NCI-H1694 (cell line): ENCODE data around the gene MEF2C.

Experiments
- DNase-seq: peaks from one replicate; lab custom pipeline; 2025; lab: John Stamatoyannopoulos, UW

The MEF2C gene

GRCh38 chr5:88888291-88888690 lies 5.3 kb upstream of the MEF2C start:
- DNase-seq: no peak

GRCh38 chr5:88887342-88887741 lies 4.4 kb upstream of the MEF2C start:
- DNase-seq: no peak

GRCh38 chr5:88886746-88887341 lies 3.9 kb upstream of the MEF2C start:
- no peak for DNase-seq

DNA sequence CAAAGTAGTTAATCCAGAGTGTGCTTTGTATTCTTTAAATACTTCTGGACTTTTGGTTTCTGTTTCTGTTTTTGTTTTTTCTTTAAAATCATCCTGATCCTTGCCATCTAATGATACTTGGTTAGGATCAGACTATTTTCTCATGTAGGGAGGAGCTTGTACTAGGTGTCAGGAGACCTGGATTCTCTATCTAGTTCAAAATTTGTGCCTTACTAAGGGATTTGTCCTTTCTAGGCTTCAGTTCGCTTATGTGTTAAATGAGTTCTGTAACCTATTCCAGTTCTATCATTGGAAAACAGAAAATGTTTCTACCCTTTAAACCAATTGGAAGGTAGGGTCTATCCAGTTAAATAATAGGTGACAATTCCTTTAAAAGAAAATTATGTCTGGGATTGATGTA lies 3.3 kb upstream of the MEF2C start:
- DNase-seq: no peak

DNA sequence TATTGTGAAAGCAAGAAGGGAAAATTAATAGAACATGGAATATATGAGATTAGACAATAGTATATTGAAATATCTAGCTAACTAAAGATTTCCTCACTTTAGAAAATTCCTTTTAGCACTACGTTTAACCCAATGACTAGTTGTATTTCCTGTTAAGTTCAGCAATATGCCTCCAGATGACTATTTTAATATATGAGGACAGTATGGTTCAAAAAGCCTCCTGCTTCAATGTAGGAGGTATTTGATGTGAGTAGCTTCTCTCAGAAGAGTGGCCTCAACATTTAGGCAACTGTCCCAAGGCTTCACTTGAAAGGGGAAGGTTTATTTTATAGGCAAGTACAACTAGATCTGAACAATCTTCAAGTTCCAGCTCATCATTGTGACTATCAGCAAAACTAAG lies 2.0 kb upstream of the MEF2C start:
- DNase-seq: no peak

DNA sequence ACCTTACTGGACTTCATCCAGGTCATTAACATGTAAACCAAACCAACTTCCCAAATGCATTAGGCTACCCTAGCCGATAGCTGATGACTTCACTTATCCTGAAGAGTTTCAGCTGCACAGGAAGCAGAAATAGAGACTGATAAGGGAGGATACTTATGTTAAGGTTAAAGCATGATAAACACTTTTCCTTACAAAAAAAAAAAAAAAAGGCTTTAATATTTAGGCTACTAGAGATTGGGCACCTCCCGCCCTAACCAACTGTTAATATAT lies 1.6 kb upstream of the MEF2C start:
- DNase-seq: no peak

DNA sequence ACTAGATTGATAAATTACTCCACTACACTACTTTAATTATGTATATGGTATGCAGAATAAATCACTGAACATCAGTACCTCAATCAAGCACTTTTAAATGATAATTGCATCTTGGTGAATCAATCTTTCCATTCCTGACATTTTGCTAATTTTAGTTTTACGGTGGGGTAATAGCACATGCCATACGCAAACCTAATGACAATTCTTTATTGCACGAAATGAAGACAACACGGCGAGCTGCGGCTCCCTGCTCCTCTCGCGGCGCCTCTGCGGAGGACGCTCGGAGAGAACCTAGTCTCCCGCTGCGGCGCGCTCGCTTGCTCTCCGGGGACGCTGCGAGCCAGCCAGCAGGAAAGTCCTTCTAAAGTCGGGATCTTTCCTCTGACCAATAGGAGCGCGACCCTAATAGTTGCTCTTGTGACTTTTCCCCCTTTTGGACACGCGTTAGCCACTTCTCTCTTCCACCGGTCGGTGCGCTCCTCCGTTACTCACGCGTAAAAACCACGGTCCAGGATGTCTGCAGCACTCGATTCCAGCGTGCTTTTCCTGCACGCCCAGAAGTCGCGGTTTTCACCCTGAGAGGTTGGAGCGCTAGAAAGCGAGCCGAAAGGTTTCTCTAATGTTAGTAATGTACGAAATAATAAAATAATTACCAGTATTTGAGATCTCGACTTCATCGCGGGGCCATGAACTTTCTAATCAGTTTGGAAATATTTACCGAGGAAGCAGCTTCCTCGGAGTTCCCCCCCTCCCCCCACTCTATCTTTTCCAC lies 1.0 kb upstream of the MEF2C start:
- no peak for DNase-seq

GRCh38 chr5:88882276-88883038 lies 527 bp downstream of the MEF2C start:
- DNase-seq: no peak

DNA sequence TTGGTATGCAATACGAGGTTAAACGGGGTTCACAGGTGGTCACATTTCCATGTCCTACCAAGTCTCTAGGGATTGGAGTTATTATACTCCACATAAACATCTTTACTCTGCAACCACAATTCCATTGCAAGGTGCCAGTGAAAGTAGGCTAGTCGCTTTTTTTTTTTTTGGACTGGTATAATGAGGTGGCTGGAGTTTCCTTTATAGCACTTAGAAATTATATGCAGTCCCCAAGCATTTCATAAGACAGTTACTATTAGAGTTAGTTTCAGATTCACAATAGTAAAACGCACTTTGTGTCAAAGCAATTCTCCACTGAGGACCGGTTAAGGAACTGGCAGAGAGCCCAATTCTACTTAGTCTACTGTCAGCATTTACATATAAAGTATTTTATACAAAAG lies 1.4 kb downstream of the MEF2C start:
- DNase-seq: no peak

DNA sequence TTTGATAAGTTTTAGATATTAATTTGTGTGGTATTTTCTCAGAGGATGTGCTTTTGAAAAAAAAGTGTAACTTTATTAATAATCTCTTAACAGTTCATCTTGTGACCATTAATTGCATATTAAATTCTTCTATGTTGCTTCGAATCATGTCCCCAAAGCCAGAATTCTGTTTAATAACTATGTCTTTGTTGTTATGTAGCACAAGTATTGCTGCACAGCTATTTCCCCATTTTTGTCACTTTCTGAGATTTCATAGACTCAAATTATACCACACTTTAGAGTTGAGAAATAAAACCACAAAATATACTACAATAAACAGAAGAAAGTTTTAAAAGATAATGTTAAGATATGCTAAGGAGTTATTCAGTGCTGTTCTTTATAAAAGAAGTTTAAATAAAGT lies 2.8 kb downstream of the MEF2C start:
- DNase-seq: no peak

DNA sequence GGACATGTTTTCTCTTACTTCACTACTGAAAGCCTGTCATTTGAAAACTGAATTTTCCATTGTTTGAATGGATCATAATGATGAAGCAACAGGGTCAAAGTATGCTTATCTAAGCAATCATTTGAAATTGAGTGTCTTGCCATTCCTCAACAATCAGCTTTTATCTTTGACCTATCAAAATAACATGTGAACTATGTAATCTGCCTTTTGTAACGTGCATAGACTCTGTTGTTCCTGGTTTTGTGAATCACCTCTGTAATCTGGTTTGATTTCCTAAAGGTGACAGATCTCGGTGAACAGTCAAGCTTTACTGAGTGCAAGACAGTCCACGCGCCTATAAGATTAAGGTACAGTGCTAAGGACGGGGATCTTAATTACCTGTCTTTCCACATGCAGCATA lies 3.3 kb downstream of the MEF2C start:
- DNase-seq: no peak

GRCh38 chr5:88878976-88879375 lies 4.0 kb downstream of the MEF2C start:
- no peak for DNase-seq

DNA sequence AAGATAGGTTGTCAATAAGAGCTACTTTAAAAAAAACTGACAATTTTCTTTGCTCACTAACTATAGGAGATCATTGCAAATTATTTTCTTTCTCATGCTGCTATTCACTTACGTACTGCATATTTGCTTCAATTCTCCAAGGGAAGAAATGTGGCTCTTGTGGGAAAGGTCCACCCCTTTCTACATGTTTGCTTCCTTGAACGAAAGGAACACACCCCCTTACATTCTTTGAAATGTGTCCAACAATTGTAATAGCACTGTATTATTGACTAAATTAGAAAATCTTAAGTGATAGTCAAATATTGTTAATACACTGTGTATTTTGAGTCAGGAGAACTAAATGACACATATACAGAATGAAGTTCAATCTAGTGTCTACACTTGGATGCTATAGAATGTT lies 5.2 kb downstream of the MEF2C start:
- DNase-seq: no peak

DNA sequence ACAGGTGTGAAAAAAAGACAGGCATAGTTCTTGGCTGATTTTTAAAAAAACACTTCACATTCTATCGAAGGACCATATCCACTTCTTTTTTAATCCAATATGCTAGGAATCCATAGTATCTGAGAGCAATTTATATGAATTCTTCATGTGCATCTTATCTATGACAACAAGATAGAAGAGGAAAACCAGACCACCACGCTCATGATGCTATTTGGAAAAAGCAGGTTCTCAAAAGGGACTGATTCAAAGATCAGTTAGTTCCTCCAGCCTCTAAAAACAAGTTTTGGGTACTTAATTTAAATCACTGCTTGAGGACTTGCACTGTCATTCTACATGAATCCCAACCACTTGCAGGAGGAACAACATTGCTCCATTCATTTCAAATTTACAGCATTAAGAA lies 6.3 kb downstream of the MEF2C start:
- no peak for DNase-seq

DNA sequence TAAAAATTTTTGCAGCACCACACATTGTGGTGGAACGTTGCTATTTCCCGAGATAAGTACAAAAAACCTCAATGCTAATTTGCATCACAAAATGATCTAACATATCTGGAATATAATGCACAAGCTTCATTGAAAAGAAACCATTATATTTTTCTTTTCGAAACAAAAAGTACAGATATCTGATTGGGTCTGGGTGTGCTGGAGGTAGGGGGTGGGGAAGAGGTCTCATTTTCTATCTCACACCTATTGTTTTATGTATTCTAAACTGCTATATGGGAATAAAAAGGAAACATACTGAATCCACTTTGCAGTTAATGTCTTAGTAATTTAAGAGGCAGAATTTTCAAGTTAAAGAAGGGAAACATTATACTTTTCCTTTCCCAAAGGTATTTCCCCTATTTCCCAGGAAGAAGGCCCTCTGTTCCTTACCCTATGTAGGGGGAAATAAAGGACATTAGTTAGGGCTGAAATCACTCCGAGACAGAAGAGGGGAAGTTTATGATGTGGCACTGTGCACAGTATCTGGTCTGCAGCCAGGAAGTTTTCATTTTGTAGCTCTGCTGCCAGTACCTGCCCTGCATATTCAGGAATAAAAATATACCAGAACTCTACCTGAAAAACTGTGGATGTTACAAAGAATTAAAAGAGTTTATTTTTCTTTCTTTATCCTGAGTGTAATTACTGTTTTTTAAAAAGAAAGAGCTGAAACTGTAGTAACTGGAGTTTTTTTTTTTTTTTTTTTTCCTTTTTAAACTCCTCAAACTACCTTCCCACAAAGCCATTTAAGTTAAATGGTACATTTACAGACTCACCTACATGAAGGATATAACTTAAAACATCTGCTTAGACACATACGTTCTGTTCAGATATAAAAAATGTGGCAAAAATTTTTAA lies 7.4 kb downstream of the MEF2C start:
- no peak for DNase-seq

- DNase-seq: no peak
Observed at GRCh38 chr5:88873447-88873846, 9.5 kb downstream of the MEF2C start.

- no peak for DNase-seq
Observed at GRCh38 chr5:88872971-88873370, 10.0 kb downstream of the MEF2C start.

DNA sequence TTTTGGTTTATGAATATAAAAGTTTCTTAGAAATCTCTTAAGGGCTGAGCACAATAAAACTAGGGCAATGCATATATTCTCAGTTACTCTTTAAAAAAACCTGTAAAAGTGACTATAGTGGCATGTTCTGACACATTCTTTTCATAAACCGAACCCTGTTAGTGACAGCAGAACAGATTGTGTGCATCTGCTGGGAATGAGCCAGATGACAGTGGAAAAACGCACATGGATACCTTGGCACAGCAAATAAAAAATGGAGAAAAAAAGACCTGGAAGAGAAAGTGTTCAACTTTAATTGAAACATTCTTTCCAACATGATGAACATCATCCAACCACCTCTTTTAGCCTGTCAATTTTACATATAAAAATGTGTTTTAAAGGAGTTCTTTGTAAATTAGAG lies 12.7 kb downstream of the MEF2C start:
- no peak for DNase-seq

DNA sequence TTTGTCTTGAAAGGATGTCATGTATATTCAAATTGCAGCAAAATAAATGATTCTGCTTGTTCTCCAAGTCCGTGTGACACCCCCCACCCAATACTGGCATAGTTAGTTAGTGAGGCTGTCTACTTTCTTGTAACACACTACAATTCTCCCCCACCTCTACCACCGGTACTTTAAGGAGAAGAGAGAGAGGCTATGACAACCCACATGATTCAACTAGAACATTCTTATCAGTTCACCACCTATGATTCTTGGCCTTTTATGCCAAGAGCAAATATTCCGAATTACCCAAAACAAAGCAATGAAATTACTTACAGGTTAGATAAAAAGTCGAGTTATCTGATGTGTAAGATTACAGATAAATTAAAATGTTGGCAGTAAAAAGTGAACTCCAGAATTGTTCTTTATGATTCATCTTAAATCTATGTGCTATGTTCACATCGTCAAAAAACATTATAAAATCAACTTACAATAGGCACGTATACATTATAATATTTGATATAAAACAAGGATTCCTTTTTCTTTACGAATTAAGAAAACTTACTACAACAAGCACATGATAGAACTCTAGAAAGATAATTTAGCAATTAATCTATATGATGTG lies 14.4 kb downstream of the MEF2C start:
- DNase-seq: no peak

GRCh38 chr5:88867638-88868037 lies 15.3 kb downstream of the MEF2C start:
- DNase-seq: no peak

DNA sequence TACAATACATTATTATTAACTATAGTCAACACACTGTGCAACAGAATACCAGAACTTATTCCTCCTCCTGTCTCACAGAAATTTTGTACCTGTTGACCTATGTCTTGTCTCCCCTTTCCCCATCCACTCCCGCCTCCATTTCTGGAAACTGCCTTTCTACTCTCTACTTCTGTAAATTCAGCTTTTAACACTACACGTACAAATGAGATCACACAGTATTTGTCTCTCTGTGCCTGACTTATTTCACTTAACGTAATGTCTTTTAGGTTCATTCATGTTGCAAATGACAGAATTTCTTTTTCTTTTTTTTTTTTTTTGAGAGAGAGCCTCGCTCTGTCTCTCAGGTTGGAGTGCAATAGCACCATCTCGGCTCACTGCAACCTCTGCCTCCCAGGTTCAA lies 19.5 kb downstream of the MEF2C start:
- DNase-seq: no peak

GRCh38 chr5:88862547-88863175 lies 20.3 kb downstream of the MEF2C start:
- no peak for DNase-seq
